Osteoblast (primary cell): ENCODE results near the gene SPATC1L. TPM values are rescaled to one million over a fixed set of nuclear protein-coding genes. Genes with fewer than 3 reads are reported as not detected.

ENCODE experiments used
- DNase-seq: peaks from one replicate; pipeline ENCODE4 v3.0.0; 2011; ENCODE audit warnings: low spot score, mixed read lengths; ENCODE audit not compliant: insufficient read length; ENCODE audit errors: missing footprints
- H2AFZ ChIP-seq: 2 replicates; pipeline ENCODE4 v1.6.0; 2011; ENCODE audit warnings: mild to moderate bottlenecking, low read length
- H3K27ac ChIP-seq: 2 replicates; pipeline ENCODE4 v1.5.1; 2011; ENCODE audit warnings: mild to moderate bottlenecking, low read depth, low read length, moderate library complexity
- H3K27me3 ChIP-seq: 2 replicates; pipeline ENCODE4 v1.6.0; 2012; ENCODE audit warnings: mild to moderate bottlenecking, control low read depth, inconsistent platforms, low read length, moderate library complexity; ENCODE audit not compliant: insufficient read depth
- H3K36me3 ChIP-seq: 2 replicates; pipeline ENCODE4 v1.5.1; 2011; ENCODE audit warnings: mild to moderate bottlenecking, low read length, control low read depth, moderate library complexity; ENCODE audit not compliant: insufficient read depth
- H3K4me1 ChIP-seq: 2 replicates; pipeline ENCODE4 v1.5.1; 2011; ENCODE audit warnings: mild to moderate bottlenecking, low read length, control low read depth, moderate library complexity; ENCODE audit not compliant: insufficient read depth
- H3K4me2 ChIP-seq: 2 replicates; pipeline ENCODE4 v1.6.0; 2011; ENCODE audit warnings: mild to moderate bottlenecking, low read length; ENCODE audit not compliant: insufficient read depth
- H3K4me3 ChIP-seq: fragments of 200-600 bp; sonication (generic); 3 replicates; pipeline ENCODE4 v1.5.1; 2012; ENCODE audit warnings: mild to moderate bottlenecking, low read length, inconsistent platforms; ENCODE audit not compliant: insufficient read depth
- H3K79me2 ChIP-seq: 2 replicates; pipeline ENCODE4 v1.6.0; 2012; ENCODE audit warnings: mild to moderate bottlenecking, low read length, control low read depth, inconsistent platforms; ENCODE audit not compliant: insufficient read depth
- H3K9me3 ChIP-seq: 2 replicates; pipeline ENCODE4 v1.5.1; 2011; ENCODE audit warnings: low read depth, low read length, control low read depth
- H4K20me1 ChIP-seq: 2 replicates; pipeline ENCODE4 v1.6.0; 2012; ENCODE audit warnings: mild to moderate bottlenecking, low read length, control low read depth; ENCODE audit not compliant: insufficient read depth
- CTCF ChIP-seq: IDR thresholded peaks from 2 replicates; pipeline ENCODE4 v1.5.1; 2011; ENCODE audit warnings: mild to moderate bottlenecking, low read depth, low read length, moderate library complexity; ENCODE audit errors: extremely low read depth
- total RNA-seq: library from RNA; depleted of rRNA; stranded (reverse); fragments of >200 nt; gene quantifications from 2 replicates; pipeline ENCODE4 v1.2.3, GENCODE V29; 2012

The SPATC1L gene
- total RNA-seq, 1 donor: 6.9 TPM

DNA sequence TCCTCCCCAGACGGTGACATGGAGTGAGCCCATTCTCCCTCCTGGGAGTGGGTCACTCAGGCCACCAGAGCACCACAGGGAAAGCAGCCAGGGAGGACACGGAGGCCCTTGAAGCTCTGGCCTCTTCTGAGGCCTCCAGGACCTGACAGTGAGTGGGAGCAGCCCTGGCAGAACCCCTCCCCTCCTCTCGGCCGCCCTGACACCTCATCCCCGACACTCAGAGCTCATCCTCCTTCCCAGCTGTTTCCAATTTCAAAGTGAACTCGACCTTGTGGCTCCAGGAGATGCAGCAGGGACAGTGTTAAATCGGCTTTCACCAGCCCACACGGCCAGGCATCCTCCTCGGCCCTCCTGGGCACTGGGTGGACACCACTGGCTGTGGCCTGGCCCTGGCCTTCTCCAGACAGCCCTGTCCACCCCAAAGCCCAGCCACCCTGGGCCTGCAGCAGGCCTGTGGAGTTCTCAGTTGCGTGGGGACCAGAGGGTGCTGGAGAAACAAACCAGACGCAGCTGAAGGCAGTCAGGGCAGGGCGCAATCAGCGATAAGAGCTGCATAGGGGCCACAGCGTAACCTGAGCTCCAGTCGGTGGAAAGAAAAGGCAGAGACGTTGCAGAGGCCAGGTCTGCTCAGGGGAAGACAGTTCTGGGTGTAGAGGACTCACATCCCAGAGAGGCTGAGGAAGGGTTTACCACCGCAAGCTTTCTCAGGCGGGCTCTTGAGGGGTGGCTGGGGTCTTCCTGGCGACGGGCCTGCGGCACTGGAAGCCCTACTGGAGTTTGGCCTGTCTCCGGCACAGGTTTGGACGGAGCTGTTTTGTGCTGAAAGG lies 55.9 kb downstream of the SPATC1L start:
- TF ChIP-seq CTCF: no peak
- peaks cover 66% of the 10 kb centered on the region for H4K20me1 ChIP-seq
- H3K4me1 ChIP-seq: peaks cover 4% of the 10 kb centered on the region
- H3K79me2 ChIP-seq: peaks cover 36% of the 10 kb centered on the region
- H3K36me3 ChIP-seq: peaks cover 84% of the 10 kb centered on the region
- H3K4me2 ChIP-seq: no peak overlapping the region
- no peak overlapping the region for H3K27ac ChIP-seq
- no peak overlapping the region for H2AFZ ChIP-seq
- DNase-seq: peak; percentile 89
- H3K4me3 ChIP-seq: no peak overlapping the region
- no peaks in the 10 kb centered on the region for H3K9me3 ChIP-seq
- H3K27me3 ChIP-seq: no peaks in the 10 kb centered on the region

GRCh38 chr21:46127239-46128105 lies 56.8 kb downstream of the SPATC1L start:
- peaks cover 41% of the 10 kb centered on the region for H3K79me2 ChIP-seq
- H3K4me2 ChIP-seq: no peak overlapping the region
- TF ChIP-seq CTCF: no peak
- peaks cover 10% of the 10 kb centered on the region for H3K4me1 ChIP-seq
- DNase-seq: peak; percentile 88
- no peaks in the 10 kb centered on the region for H3K9me3 ChIP-seq
- no peaks in the 10 kb centered on the region for H3K27me3 ChIP-seq
- peaks cover 92% of the 10 kb centered on the region for H3K36me3 ChIP-seq
- no peak overlapping the region for H3K27ac ChIP-seq
- H4K20me1 ChIP-seq: peaks cover 62% of the 10 kb centered on the region
- no peak overlapping the region for H2AFZ ChIP-seq
- no peak overlapping the region for H3K4me3 ChIP-seq

- H2AFZ ChIP-seq: no peak overlapping the region
- DNase-seq: peak; percentile 86
- peaks cover 66% of the 10 kb centered on the region for H4K20me1 ChIP-seq
Measured at GRCh38 chr21:46126309-46127238, 57.7 kb downstream of the SPATC1L start.

More at GRCh38 chr21:46126309-46127238, 57.7 kb downstream of the SPATC1L start:
- TF ChIP-seq CTCF: no peak
- Histone ChIP-seq H3K9me3 (no peaks in the 10 kb centered on the region), H3K4me2 (no peak overlapping the region), H3K4me1 (peaks cover 19% of the 10 kb centered on the region), H3K36me3 (peaks cover 92% of the 10 kb centered on the region), H3K27ac (no peak overlapping the region), H3K4me3 (no peak overlapping the region), H3K79me2 (peaks cover 43% of the 10 kb centered on the region), H3K27me3 (no peaks in the 10 kb centered on the region)
